SH-SY5Y (cell line): ENCODE results near the gene TNFSF18.

Experiments used
- GATA2 ChIP-seq: IDR thresholded peaks from 2 replicates; pipeline ENCODE4 v1.6.1; 2011; ENCODE audit warnings: mild to moderate bottlenecking, low read depth, low read length
- GATA3 ChIP-seq: IDR thresholded peaks from 2 replicates; pipeline ENCODE4 v1.6.1; 2011; ENCODE audit warnings: low read depth, mild to moderate bottlenecking, low read length, moderate library complexity

GRCh38 chr1:172993640-172994039, 57.1 kb downstream of the TNFSF18 start:
- TF ChIP-seq GATA2 (no peak), GATA3 (no peak)
